ENCODE data around the gene NMS. TPM values are rescaled to one million over a fixed set of nuclear protein-coding genes. Genes with fewer than 3 reads are reported as not detected.

Gene NMS
- total and polyA plus RNA-seq, 2 donors (not counting 1 experiment from before 2014, with no cell fraction given), result not detected

DNA sequence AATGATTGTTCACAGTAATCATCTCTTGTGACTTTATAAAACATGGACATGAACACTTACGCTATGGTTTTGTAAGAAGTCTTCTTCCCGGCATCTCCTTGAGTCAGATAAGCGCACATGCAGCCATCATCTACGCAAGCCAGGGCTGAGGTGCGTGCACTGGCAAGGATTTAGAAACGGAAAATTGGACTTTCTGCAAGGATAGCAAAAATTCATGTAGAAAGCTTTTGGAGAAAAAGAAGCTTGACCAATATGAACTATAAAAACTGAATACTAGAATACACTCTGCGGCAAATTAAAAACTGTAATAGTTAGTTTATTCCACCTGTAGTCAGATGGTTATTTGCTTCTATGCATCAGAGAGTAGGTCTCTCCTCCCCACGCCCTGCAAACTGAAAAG is 6.3 kb downstream of the NMS start:
- no peak overlapping the region for H3K27ac Mint-ChIP-seq
- 100% methylated on average over 4 of the region's 8 CpGs for whole genome bisulfite sequencing (ENCODE audit: insufficient coverage)

DNA sequence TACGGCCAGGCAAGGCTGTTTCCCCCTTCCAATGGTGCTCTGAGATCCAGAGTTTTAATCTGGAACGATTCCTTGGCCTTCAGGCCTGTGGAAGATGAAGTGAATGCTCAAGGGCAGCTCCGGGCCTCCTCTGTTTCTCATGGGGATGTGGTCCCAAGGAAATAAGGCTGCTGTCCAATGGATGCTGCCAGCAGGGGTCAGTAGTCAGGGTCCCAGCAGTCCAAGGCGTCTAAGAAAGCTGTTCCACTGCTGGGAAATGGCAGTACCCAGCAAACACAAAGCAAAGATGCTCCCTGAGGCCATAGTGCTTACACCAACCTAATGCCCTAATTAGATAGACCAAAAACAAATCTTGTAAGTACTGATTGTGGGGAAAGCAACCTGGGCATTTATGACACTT is 12.5 kb downstream of the NMS start:
- WGBS (ENCODE audit: insufficient coverage), result 73% methylated on average over 4 of the region's 4 CpGs
- H3K4me1 Mint-ChIP-seq, result no peaks in the 10 kb centered on the region

More for the DNA sequence above, 6.3 kb downstream of the NMS start:
- Histone ChIP-seq H3K27ac (ENCODE audit: low read length in 2 of 2) (no peak overlapping the region), H3K79me2 (ENCODE audit: control insufficient read depth, insufficient read depth, low read length) (no peaks in the 10 kb centered on the region), H3K4me2 (replicated peaks; ENCODE audit: low read depth, low read length, poor library complexity, severe bottlenecking) (no peak overlapping the region), H3K36me3 (replicated peaks in 1 of 2; ENCODE audit: control extremely low read depth in 1 of 2, control insufficient read depth in 1 of 2, extremely low read depth in 1 of 2, insufficient read depth in 2 of 2, low read length in 1 of 2) (no peaks in the 10 kb centered on the region), H4K20me1 (ENCODE audit: control insufficient read depth, insufficient read depth, low read length, poor library complexity, severe bottlenecking) (no peaks in the 10 kb centered on the region), H3K9ac (ENCODE audit: low read length) (no peak overlapping the region), H3K27me3 (replicated peaks in 1 of 4; ENCODE audit: control extremely low read depth in 1 of 4, control insufficient read depth in 3 of 4, insufficient read depth in 4 of 4, low read length in 3 of 4) (peaks cover 0 to 8% (median 2%) of the 10 kb centered on the region in 4 experiments), H3K9me3 (ENCODE audit: control extremely low read depth in 1 of 3, control insufficient read depth in 2 of 3, insufficient read depth in 1 of 3, low read length in 2 of 3) (no peaks in the 10 kb centered on the region), H2AFZ (ENCODE audit: insufficient read depth, low read depth, low read length, poor library complexity, severe bottlenecking) (no peak overlapping the region), H3K4me1 (ENCODE audit: control insufficient read depth in 2 of 2, insufficient read depth in 2 of 2, low read length in 2 of 2) (no peaks in the 10 kb centered on the region), H3K4me3 (ENCODE audit: control extremely low read depth in 1 of 5, extremely low read depth in 1 of 5, insufficient read depth in 1 of 5, low read depth in 2 of 5, low read length in 4 of 5) (no peak overlapping the region)
- TF ChIP-seq EZH2 (IDR thresholded peaks at IDR 0.05; ENCODE audit: borderline replicate concordance, insufficient read depth, low read depth, low read length, poor library complexity, severe bottlenecking), result no peak
- TF ChIP-seq, protein P1, sequence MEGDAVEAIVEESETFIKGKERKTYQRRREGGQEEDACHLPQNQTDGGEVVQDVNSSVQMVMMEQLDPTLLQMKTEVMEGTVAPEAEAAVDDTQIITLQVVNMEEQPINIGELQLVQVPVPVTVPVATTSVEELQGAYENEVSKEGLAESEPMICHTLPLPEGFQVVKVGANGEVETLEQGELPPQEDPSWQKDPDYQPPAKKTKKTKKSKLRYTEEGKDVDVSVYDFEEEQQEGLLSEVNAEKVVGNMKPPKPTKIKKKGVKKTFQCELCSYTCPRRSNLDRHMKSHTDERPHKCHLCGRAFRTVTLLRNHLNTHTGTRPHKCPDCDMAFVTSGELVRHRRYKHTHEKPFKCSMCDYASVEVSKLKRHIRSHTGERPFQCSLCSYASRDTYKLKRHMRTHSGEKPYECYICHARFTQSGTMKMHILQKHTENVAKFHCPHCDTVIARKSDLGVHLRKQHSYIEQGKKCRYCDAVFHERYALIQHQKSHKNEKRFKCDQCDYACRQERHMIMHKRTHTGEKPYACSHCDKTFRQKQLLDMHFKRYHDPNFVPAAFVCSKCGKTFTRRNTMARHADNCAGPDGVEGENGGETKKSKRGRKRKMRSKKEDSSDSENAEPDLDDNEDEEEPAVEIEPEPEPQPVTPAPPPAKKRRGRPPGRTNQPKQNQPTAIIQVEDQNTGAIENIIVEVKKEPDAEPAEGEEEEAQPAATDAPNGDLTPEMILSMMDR (IDR thresholded peaks at IDR 0.05), result no peak
- intact Hi-C loops (cut with micrococcal nuclease), result no loop called here
- ATAC-seq (ENCODE audit: low read depth), result no peak
- ChIA-PET CTCF (no interaction called here), POLR2A (no interaction called here)
- H3K4me1 Mint-ChIP-seq, result no peaks in the 10 kb centered on the region
- DNase-seq, result no peak
- H3K9me3 Mint-ChIP-seq (ENCODE audit: insufficient read depth), result no peaks in the 10 kb centered on the region
- H3K4me3 Mint-ChIP-seq, result no peak overlapping the region
- peaks cover 28% of the 10 kb centered on the region for H3K27me3 Mint-ChIP-seq

More for the DNA sequence above, 12.5 kb downstream of the NMS start:
- ChIA-PET POLR2A (no interaction called here), CTCF (no interaction called here)
- no peaks in the 10 kb centered on the region for H3K9me3 ChIP-seq (ENCODE audit: control extremely low read depth in 1 of 3, control insufficient read depth in 2 of 3, insufficient read depth in 1 of 3, low read length in 2 of 3)
- H2AFZ ChIP-seq (ENCODE audit: insufficient read depth, low read depth, low read length, poor library complexity, severe bottlenecking), result no peak overlapping the region
- intact Hi-C loops (cut with micrococcal nuclease), result no loop called here
- TF ChIP-seq, protein P1 (IDR thresholded peaks at IDR 0.05), result no peak
- TF ChIP-seq EZH2 (IDR thresholded peaks at IDR 0.05; ENCODE audit: borderline replicate concordance, insufficient read depth, low read depth, low read length, poor library complexity, severe bottlenecking), result no peak
- H3K4me1 ChIP-seq (ENCODE audit: control insufficient read depth in 2 of 2, insufficient read depth in 2 of 2, low read length in 2 of 2), result no peaks in the 10 kb centered on the region
- DNase-seq (no peak), ATAC-seq (ENCODE audit: low read depth) (no peak)
- H3K79me2 ChIP-seq (ENCODE audit: control insufficient read depth, insufficient read depth, low read length), result no peaks in the 10 kb centered on the region
- no peaks in the 10 kb centered on the region for H3K36me3 ChIP-seq (replicated peaks in 1 of 2; ENCODE audit: control extremely low read depth in 1 of 2, control insufficient read depth in 1 of 2, extremely low read depth in 1 of 2, insufficient read depth in 2 of 2, low read length in 1 of 2)
- no peak overlapping the region for H3K4me2 ChIP-seq (replicated peaks; ENCODE audit: low read depth, low read length, poor library complexity, severe bottlenecking)
- H4K20me1 ChIP-seq (ENCODE audit: control insufficient read depth, insufficient read depth, low read length, poor library complexity, severe bottlenecking), result no peaks in the 10 kb centered on the region
- no peak overlapping the region for H3K27ac ChIP-seq (ENCODE audit: low read length in 2 of 2)
- peaks cover 0 to 5% (median 2%) of the 10 kb centered on the region in 4 experiments for H3K27me3 ChIP-seq (replicated peaks in 1 of 4; ENCODE audit: control extremely low read depth in 1 of 4, control insufficient read depth in 3 of 4, insufficient read depth in 4 of 4, low read length in 3 of 4)
- Mint-ChIP-seq H3K27ac (no peak overlapping the region), H3K27me3 (peaks cover 27% of the 10 kb centered on the region), H3K4me3 (no peak overlapping the region), H3K9me3 (ENCODE audit: insufficient read depth) (no peaks in the 10 kb centered on the region)
- no peak overlapping the region for H3K4me3 ChIP-seq (ENCODE audit: control extremely low read depth in 1 of 5, extremely low read depth in 1 of 5, insufficient read depth in 1 of 5, low read depth in 2 of 5, low read length in 4 of 5)
- H3K9ac ChIP-seq (ENCODE audit: low read length), result no peak overlapping the region
